Stimulated activated CD4-positive, alpha-beta T cell treated with anti-CD3 and anti-CD28 coated beads, Interleukin-4, amount 100 ng/mL, for 1 hour (primary cell): ENCODE measurements around the gene ZIC1.

ENCODE experiments used
- DNase-seq: peaks from one replicate; pipeline ENCODE4 v3.0.0-alpha.2; 2020

ZIC1 gene

GRCh38 chr3:147424581-147425387, 15.6 kb downstream of the ZIC1 start:
- no peak for DNase-seq

GRCh38 chr3:147425388-147425850, 16.3 kb downstream of the ZIC1 start:
- DNase-seq, result no peak

- DNase-seq, result no peak
Observed at GRCh38 chr3:147426931-147427330, 17.8 kb downstream of the ZIC1 start.

GRCh38 chr3:147427746-147428145, 18.6 kb downstream of the ZIC1 start:
- no peak for DNase-seq

GRCh38 chr3:147428326-147428725, 19.2 kb downstream of the ZIC1 start:
- no peak for DNase-seq

GRCh38 chr3:147428754-147429153, 19.6 kb downstream of the ZIC1 start:
- no peak for DNase-seq

- no peak for DNase-seq
Observed at GRCh38 chr3:147431751-147432150, 22.6 kb downstream of the ZIC1 start.

GRCh38 chr3:147447224-147447623, 38.1 kb downstream of the ZIC1 start:
- DNase-seq, result no peak

GRCh38 chr3:147449669-147450068, 40.5 kb downstream of the ZIC1 start:
- no peak for DNase-seq

GRCh38 chr3:147458995-147459704, 50.0 kb downstream of the ZIC1 start:
- no peak for DNase-seq

- DNase-seq, result no peak
Observed at GRCh38 chr3:147462856-147463255, 53.7 kb downstream of the ZIC1 start.
